ENCODE measurements around the gene OSBPL3. TPM values are rescaled to one million over a fixed set of nuclear protein-coding genes. Genes with fewer than 3 reads are reported as not detected.

The OSBPL3 gene
- polyA plus RNA-seq, 1 of the 3 experiments (the other 2 are of a cell fraction), result 23.2 TPM

GRCh38 chr7:24869572-24869971 lies 110.4 kb downstream of the OSBPL3 start:
- ChIA-PET CTCF (no interaction called here), POLR2A (no interaction called here)
- WGBS (ENCODE audit: low lambda C conversion rate), result 79% methylated on average over 2 of the region's 2 CpGs
- H3K4me2 ChIP-seq, result no peak overlapping the region
- H3K27ac ChIP-seq (ENCODE audit: low read depth in 2 of 2, low read length in 1 of 2), result no peak overlapping the region
- peaks cover 7% of the 10 kb centered on the region for H3F3A ChIP-seq (replicated peaks; ENCODE audit: insufficient read depth)
- no peak overlapping the region for H3K9ac ChIP-seq
- TF ChIP-seq USF1 (IDR thresholded peaks at IDR 0.05; ENCODE audit: borderline replicate concordance, low read depth) (no peak), JUND (IDR thresholded peaks at IDR 0.05) (no peak), CHD2 (IDR thresholded peaks at IDR 0.05; ENCODE audit: low read length, partially characterized antibody) (no peak), FOXJ3 (CRISPR knock-in tag; IDR thresholded peaks at IDR 0.05) (no peak), TCF12 (IDR thresholded peaks at IDR 0.05) (no peak), EP300 (IDR thresholded peaks at IDR 0.05; ENCODE audit: borderline replicate concordance in 1 of 2, low read depth in 1 of 2, low read length in 1 of 2) (no peak), PBX3 (IDR thresholded peaks at IDR 0.05) (no peak), RFX5 (IDR thresholded peaks at IDR 0.05; ENCODE audit: low read length) (no peak), TEAD4 (IDR thresholded peaks at IDR 0.05; ENCODE audit: borderline replicate concordance, insufficient read depth) (no peak), ZBTB33 (IDR thresholded peaks at IDR 0.05; ENCODE audit: borderline replicate concordance, low read depth) (no peak), GATA2 (CRISPR knock-in tag; IDR thresholded peaks at IDR 0.05) (no peak), YY1 (IDR thresholded peaks at IDR 0.05; ENCODE audit: low read depth) (no peak), USF2 (IDR thresholded peaks at IDR 0.05; ENCODE audit: borderline replicate concordance, low read depth, low read length) (no peak), GABPA (IDR thresholded peaks at IDR 0.05; ENCODE audit: low read depth) (no peak), POLR2AphosphoS5 (IDR thresholded peaks at IDR 0.05; ENCODE audit: low read depth, low read length) (no peak), NRF1 (IDR thresholded peaks at IDR 0.05; ENCODE audit: low read depth, low read length) (no peak), RCOR1 (IDR thresholded peaks at IDR 0.05; ENCODE audit: low read length) (no peak), FOSL2 (IDR thresholded peaks at IDR 0.05; ENCODE audit: borderline replicate concordance, low read depth) (no peak)
- H3K79me2 ChIP-seq (ENCODE audit: insufficient read depth), result peaks cover 4% of the 10 kb centered on the region; the same call in 1 of the 2 replicates
- no peaks in the 10 kb centered on the region for H3K27me3 ChIP-seq (ENCODE audit: insufficient read depth)
- peaks cover 29 to 40% of the 10 kb centered on the region in 2 experiments for H3K36me3 ChIP-seq (replicated peaks in 1 of 2; ENCODE audit: control insufficient read depth in 1 of 2, insufficient read depth in 2 of 2, low read length in 1 of 2)
- peaks cover 0 to 3% of the 10 kb centered on the region in 2 experiments; a peak in 2 of 4 replicates for H3K4me1 ChIP-seq (ENCODE audit: control insufficient read depth in 1 of 2, insufficient read depth in 2 of 2, low read depth in 1 of 2, low read length in 1 of 2)
- H2AFZ ChIP-seq (ENCODE audit: low read depth), result no peak overlapping the region
- H3K9me2 ChIP-seq, result no peaks in the 10 kb centered on the region
- no peak for DNase-seq
- no peak overlapping the region for H3K4me3 ChIP-seq (ENCODE audit: low read depth in 2 of 2, low read length in 1 of 2)
- no peaks in the 10 kb centered on the region for H4K20me1 ChIP-seq (ENCODE audit: insufficient read depth)
- H3K9me3 ChIP-seq, result no peaks in the 10 kb centered on the region

Data from SK-N-SH (cell line).